Measurements from ENCODE around the gene KCNAB1.

DNA sequence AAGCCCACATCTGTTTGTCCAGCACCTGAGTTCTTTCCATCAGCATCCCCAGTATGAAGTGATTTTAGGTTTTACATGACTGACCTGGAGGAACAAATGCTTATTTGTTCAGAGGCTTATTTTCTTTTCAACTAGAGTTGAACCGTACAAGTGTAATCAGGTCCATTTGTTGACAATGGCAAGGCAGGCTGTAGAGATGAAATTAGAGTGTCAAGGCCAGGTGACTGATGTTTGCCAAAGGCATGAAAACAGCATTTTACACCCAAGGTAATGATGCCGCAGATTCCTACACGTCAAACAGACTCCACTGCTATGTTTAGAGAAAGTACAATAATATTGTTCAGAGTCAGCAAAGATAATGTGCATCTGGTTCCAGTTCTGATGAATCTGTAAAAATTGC is 96.5 kb downstream of the KCNAB1 start:
- TF ChIP-seq, protein P1, sequence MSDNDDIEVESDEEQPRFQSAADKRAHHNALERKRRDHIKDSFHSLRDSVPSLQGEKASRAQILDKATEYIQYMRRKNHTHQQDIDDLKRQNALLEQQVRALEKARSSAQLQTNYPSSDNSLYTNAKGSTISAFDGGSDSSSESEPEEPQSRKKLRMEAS (IDR thresholded peaks at IDR 0.05) = no peak
- no peak for TF ChIP-seq CTCF (IDR thresholded peaks at IDR 0.05; ENCODE audit: low read depth, low read length, missing input control)
- TF ChIP-seq, protein P2, sequence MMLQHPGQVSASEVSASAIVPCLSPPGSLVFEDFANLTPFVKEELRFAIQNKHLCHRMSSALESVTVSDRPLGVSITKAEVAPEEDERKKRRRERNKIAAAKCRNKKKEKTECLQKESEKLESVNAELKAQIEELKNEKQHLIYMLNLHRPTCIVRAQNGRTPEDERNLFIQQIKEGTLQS (IDR thresholded peaks at IDR 0.05) = no peak
- TF ChIP-seq RXRA (IDR thresholded peaks at IDR 0.05) = no peak
- no peak for TF ChIP-seq EGR1 (IDR thresholded peaks at IDR 0.05; ENCODE audit: low read depth in 2 of 2)
- no peak for TF ChIP-seq SP1 (IDR thresholded peaks at IDR 0.05)
- no peak for TF ChIP-seq YY1 (IDR thresholded peaks at IDR 0.05)
- no peak for TF ChIP-seq GABPA (IDR thresholded peaks at IDR 0.05 in 1 of 2, conservative IDR thresholded peaks at IDR 0.05 in 1 of 2)
- no peak for TF ChIP-seq ZBTB33 (IDR thresholded peaks at IDR 0.05)
- TF ChIP-seq TAF1 (conservative IDR thresholded peaks at IDR 0.05) = no peak
- TF ChIP-seq JUND (IDR thresholded peaks at IDR 0.05) = no peak
- TF ChIP-seq RAD21 (IDR thresholded peaks at IDR 0.05) = no peak
- TF ChIP-seq FOXA1 (IDR thresholded peaks at IDR 0.05) = no peak

All from liver (tissue), 3 donors.